ENCODE measurements around the gene ATP6V1C2. TPM values are rescaled to one million over a fixed set of nuclear protein-coding genes. Genes with fewer than 3 reads are reported as not detected.

The ATP6V1C2 gene
- total and polyA plus RNA-seq, 2 donors from 2014 or later = 4.2 to 38.0 TPM

DNA sequence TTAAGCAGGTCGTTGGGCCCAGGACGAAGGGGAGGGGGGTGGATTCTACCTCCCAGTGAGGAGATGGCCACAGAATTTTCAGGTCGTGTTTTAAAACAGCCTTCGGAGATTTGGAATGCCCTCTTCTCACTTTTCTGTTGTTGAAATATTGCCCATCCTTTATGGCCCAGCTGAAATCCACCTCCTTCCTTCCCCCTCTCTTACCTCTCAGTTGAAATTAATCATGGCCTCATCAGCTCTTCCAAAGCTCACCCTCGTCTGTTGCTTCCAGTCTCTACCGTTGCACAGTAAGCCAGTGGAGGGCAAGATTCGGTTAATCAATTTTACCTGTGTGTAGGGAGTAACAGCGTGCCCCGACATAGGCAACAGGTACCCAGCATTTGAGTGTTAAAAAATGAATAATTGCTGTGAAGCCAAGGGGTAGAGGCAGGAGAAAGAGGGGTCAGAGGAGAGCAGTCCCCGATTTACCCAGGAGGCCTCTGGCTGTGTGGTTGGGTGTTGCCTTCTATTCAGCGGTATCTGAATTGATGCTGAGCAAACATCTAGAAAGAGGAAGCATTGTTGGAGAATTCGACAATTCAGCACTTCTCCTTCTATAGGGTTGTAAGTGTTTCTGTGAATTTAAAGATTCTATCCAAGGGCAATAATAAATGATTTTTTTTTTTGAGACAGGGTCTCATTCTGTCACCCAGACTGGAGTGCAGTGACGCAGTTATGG is 99.7 kb downstream of the ATP6V1C2 start:
- FAIRE-seq = no peak
- Histone ChIP-seq H3K9me3 (ENCODE audit: control insufficient read depth in 2 of 3, insufficient read depth in 1 of 3, low read length in 3 of 3) (no peaks in the 10 kb centered on the region), H3K4me3 (ENCODE audit: low read length in 3 of 3) (no peak overlapping the region), H3K9ac (ENCODE audit: low read length in 3 of 3) (no peak overlapping the region), H3K36me3 (ENCODE audit: control insufficient read depth in 2 of 3, insufficient read depth in 3 of 3, low read length in 3 of 3) (no peaks in the 10 kb centered on the region), H3K27ac (ENCODE audit: low read depth in 2 of 2, low read length in 2 of 2) (no peak overlapping the region), H3K27me3 (ENCODE audit: control insufficient read depth, insufficient read depth, low read length) (no peaks in the 10 kb centered on the region), H3K4me1 (ENCODE audit: control insufficient read depth in 2 of 3, insufficient read depth in 2 of 3, low read depth in 1 of 3, low read length in 3 of 3) (no peaks in the 10 kb centered on the region)
- TF ChIP-seq, protein P1, sequence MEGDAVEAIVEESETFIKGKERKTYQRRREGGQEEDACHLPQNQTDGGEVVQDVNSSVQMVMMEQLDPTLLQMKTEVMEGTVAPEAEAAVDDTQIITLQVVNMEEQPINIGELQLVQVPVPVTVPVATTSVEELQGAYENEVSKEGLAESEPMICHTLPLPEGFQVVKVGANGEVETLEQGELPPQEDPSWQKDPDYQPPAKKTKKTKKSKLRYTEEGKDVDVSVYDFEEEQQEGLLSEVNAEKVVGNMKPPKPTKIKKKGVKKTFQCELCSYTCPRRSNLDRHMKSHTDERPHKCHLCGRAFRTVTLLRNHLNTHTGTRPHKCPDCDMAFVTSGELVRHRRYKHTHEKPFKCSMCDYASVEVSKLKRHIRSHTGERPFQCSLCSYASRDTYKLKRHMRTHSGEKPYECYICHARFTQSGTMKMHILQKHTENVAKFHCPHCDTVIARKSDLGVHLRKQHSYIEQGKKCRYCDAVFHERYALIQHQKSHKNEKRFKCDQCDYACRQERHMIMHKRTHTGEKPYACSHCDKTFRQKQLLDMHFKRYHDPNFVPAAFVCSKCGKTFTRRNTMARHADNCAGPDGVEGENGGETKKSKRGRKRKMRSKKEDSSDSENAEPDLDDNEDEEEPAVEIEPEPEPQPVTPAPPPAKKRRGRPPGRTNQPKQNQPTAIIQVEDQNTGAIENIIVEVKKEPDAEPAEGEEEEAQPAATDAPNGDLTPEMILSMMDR (IDR thresholded peaks at IDR 0.05; ENCODE audit: borderline replicate concordance, extremely low read depth, insufficient read depth) = no peak
- intact Hi-C loops (cut with DNase I) = no loop called here
- no peak for DNase-seq

DNA sequence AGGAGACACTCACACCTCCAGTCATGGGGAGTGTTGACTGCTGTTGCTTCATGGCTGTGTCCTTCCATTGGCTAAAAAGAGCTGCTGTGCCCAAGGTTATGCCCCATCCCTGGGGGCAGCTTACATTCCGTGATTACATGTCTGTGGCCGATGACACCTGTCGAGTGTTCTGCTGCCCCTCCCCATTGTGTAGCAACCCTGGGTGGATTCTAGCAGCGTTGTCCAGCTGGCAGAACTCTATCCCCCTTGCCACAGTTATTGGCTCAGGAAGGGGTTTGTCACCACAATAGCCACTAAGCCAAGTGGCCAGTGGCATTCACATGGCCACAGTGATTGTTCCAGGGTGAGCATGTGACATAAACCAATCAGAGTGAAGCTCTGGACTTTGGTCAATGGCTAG is 102.8 kb downstream of the ATP6V1C2 start:
- Histone ChIP-seq H3K4me3 (ENCODE audit: low read length in 3 of 3) (no peak overlapping the region), H3K4me1 (ENCODE audit: control insufficient read depth in 2 of 3, insufficient read depth in 2 of 3, low read depth in 1 of 3, low read length in 3 of 3) (no peaks in the 10 kb centered on the region), H3K9ac (ENCODE audit: low read length in 3 of 3) (no peak overlapping the region), H3K36me3 (ENCODE audit: control insufficient read depth in 2 of 3, insufficient read depth in 3 of 3, low read length in 3 of 3) (no peaks in the 10 kb centered on the region), H3K27ac (ENCODE audit: low read depth in 2 of 2, low read length in 2 of 2) (no peak overlapping the region), H3K27me3 (ENCODE audit: control insufficient read depth, insufficient read depth, low read length) (no peaks in the 10 kb centered on the region), H3K9me3 (ENCODE audit: control insufficient read depth in 2 of 3, insufficient read depth in 1 of 3, low read length in 3 of 3) (no peaks in the 10 kb centered on the region)
- no peak for FAIRE-seq
- TF ChIP-seq, protein P1 (IDR thresholded peaks at IDR 0.05; ENCODE audit: borderline replicate concordance, extremely low read depth, insufficient read depth) = no peak
- no peak for DNase-seq
- intact Hi-C loops (cut with DNase I) = no loop called here

DNA sequence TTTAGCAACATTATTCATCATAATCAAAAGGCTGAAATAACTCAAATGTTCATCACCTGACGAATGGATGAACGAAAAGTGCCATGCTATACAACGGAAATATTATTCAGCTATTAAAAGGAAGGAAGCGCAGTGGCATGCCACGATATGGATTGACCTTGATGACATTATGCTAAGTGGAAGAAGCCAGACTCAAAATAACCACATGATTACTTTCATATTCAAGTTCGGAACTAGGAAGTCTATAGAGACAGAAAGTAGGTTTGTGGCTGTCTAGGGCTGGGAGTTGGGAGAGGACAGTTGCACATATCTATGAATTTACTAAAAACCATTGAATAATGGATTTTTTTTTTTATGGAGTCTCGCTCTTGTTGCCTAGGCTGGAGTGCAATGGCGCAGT is 104.6 kb downstream of the ATP6V1C2 start:
- H3K27me3 ChIP-seq (ENCODE audit: control insufficient read depth, insufficient read depth, low read length) = no peaks in the 10 kb centered on the region
- TF ChIP-seq, protein P1 (IDR thresholded peaks at IDR 0.05; ENCODE audit: borderline replicate concordance, extremely low read depth, insufficient read depth) = no peak
- no peaks in the 10 kb centered on the region for H3K36me3 ChIP-seq (ENCODE audit: control insufficient read depth in 2 of 3, insufficient read depth in 3 of 3, low read length in 3 of 3)
- H3K9ac ChIP-seq (ENCODE audit: low read length in 3 of 3) = no peak overlapping the region
- H3K27ac ChIP-seq (ENCODE audit: low read depth in 2 of 2, low read length in 2 of 2) = no peak overlapping the region
- no peaks in the 10 kb centered on the region for H3K9me3 ChIP-seq (ENCODE audit: control insufficient read depth in 2 of 3, insufficient read depth in 1 of 3, low read length in 3 of 3)
- FAIRE-seq (no peak), DNase-seq (no peak)
- intact Hi-C loops (cut with DNase I) = no loop called here
- no peak overlapping the region for H3K4me3 ChIP-seq (ENCODE audit: low read length in 3 of 3)
- H3K4me1 ChIP-seq (ENCODE audit: control insufficient read depth in 2 of 3, insufficient read depth in 2 of 3, low read depth in 1 of 3, low read length in 3 of 3) = no peaks in the 10 kb centered on the region

DNA sequence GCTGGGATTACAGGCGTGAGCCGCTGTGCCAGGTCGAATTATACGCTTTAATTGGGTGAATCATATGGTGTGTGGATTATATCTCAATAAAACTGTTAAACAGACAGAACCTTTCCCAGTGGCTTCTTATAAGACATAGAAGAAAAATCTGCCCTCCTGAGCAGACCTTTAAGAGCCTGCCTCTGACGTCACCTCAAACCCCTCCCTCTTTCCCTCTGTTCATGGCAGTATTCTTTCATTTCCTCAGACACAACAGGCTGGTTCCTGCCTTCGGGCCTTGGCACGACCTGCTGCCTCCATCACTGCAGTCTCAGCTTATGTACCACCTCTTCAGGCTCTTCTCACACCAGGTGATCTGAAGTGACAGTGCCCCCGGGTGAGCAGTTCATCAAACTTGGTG is 105.2 kb downstream of the ATP6V1C2 start:
- Histone ChIP-seq H3K27me3 (ENCODE audit: control insufficient read depth, insufficient read depth, low read length) (no peaks in the 10 kb centered on the region), H3K27ac (ENCODE audit: low read depth in 2 of 2, low read length in 2 of 2) (no peak overlapping the region), H3K9ac (ENCODE audit: low read length in 3 of 3) (no peak overlapping the region), H3K4me1 (ENCODE audit: control insufficient read depth in 2 of 3, insufficient read depth in 2 of 3, low read depth in 1 of 3, low read length in 3 of 3) (no peaks in the 10 kb centered on the region), H3K36me3 (ENCODE audit: control insufficient read depth in 2 of 3, insufficient read depth in 3 of 3, low read length in 3 of 3) (no peaks in the 10 kb centered on the region), H3K9me3 (ENCODE audit: control insufficient read depth in 2 of 3, insufficient read depth in 1 of 3, low read length in 3 of 3) (no peaks in the 10 kb centered on the region), H3K4me3 (ENCODE audit: low read length in 3 of 3) (no peak overlapping the region)
- no peak for DNase-seq
- no peak for FAIRE-seq
- intact Hi-C loops (cut with DNase I) = no loop called here
- TF ChIP-seq, protein P1 (IDR thresholded peaks at IDR 0.05; ENCODE audit: borderline replicate concordance, extremely low read depth, insufficient read depth) = no peak

All from kidney (tissue), 14 donors.